Renal cortex interstitium (tissue), 11 donors: ENCODE data around the gene QPCTL. TPM values are rescaled to one million over a fixed set of nuclear protein-coding genes. Genes with fewer than 3 reads are reported as not detected.
"Not testable (repeated sequence)": the region's sequence is repeated elsewhere in the genome, so short reads cannot be mapped to it uniquely, and the experiment has no call there.

Experiments used
- DNase-seq, 11 donors: peaks; one replicate each; pipeline ENCODE4 v3.0.0-alpha.2; 2013; ENCODE audit warnings: low read depth in 9 of 11, low spot score in 4 of 11; ENCODE audit errors: extremely low read depth in 1 of 11
- polyA plus RNA-seq, 3 donors: library from polyadenylated mRNA; unstranded; fragments of 120-200 nt; gene quantifications; one replicate each; pipeline ENCODE4 v1.2.1, GENCODE V29; 2013; ENCODE audit not compliant: insufficient read length in 3 of 3

The QPCTL gene
- polyA plus RNA-seq, 3 donors = 6.8 to 11.0 (median 10.7) TPM

GRCh38 chr19:45747513-45747912 lies 55.0 kb downstream of the QPCTL start:
- DNase-seq = no peak

GRCh38 chr19:45751483-45751882 lies 59.0 kb downstream of the QPCTL start:
- DNase-seq = not testable (repeated sequence)

- no peak for DNase-seq
Observed at GRCh38 chr19:45752639-45753038, 60.2 kb downstream of the QPCTL start.

- no peak for DNase-seq
Observed at GRCh38 chr19:45753548-45753947, 61.1 kb downstream of the QPCTL start.

Other genes with a start within 250 kb of the QPCTL start
- 10 to 100 TPM; 24.5 to 89.1 (median 81.2) TPM for gene FOSB, start 224.7 kb upstream of the QPCTL start, polyA plus RNA-seq
- gene RTN2, start 195.6 kb upstream of the QPCTL start, polyA plus RNA-seq = 1 to 10 TPM; 5.3 to 10.0 (median 9.7) TPM
- under 1 TPM in 2 of 3 donors, not detected in 1; 0.09 to 0.21 TPM for gene PPM1N, start 194.2 kb upstream of the QPCTL start, polyA plus RNA-seq
- 10 to 100 TPM; 49.0 to 57.7 (median 50.5) TPM for gene VASP, start 185.2 kb upstream of the QPCTL start, polyA plus RNA-seq
- gene OPA3, start 107.9 kb upstream of the QPCTL start, polyA plus RNA-seq = 10 to 100 TPM in 2 of 3 donors, 1 to 10 TPM in 1; 9.7 to 11.1 (median 10.4) TPM
- 1 to 10 TPM; 3.3 to 6.5 (median 3.6) TPM for gene GPR4, start 90.5 kb upstream of the QPCTL start, polyA plus RNA-seq
- 10 to 100 TPM; 17.8 to 28.0 (median 20.6) TPM for gene EML2, start 53.3 kb upstream of the QPCTL start, polyA plus RNA-seq
- 1 to 10 TPM in 1 of 3 donors, under 1 TPM in 2; 0.28 to 1.6 (median 0.43) TPM for gene GIPR, start 24.4 kb upstream of the QPCTL start, polyA plus RNA-seq
- gene SNRPD2, start 713 bp upstream of the QPCTL start, polyA plus RNA-seq = 100 to 1,000 TPM; 310 to 350 (median 317) TPM
- gene FBXO46, start 38.2 kb downstream of the QPCTL start, polyA plus RNA-seq = 10 to 100 TPM; 12.2 to 24.4 (median 17.3) TPM
- not detected for gene MEIOSIN, start 40.8 kb downstream of the QPCTL start, polyA plus RNA-seq
- gene SIX5, start 76.6 kb downstream of the QPCTL start, polyA plus RNA-seq = 10 to 100 TPM; 13.9 to 28.1 (median 22.7) TPM
- 10 to 100 TPM; 39.1 to 63.6 (median 61.2) TPM for gene DMPK, start 89.8 kb downstream of the QPCTL start, polyA plus RNA-seq
- 10 to 100 TPM; 27.1 to 46.9 (median 40.8) TPM for gene DMWD, start 100.2 kb downstream of the QPCTL start, polyA plus RNA-seq
- gene RSPH6A, start 122.6 kb downstream of the QPCTL start, polyA plus RNA-seq = not detected
- gene SYMPK, start 170.5 kb downstream of the QPCTL start, polyA plus RNA-seq = 10 to 100 TPM; 59.7 to 76.5 (median 70.1) TPM
- gene FOXA3, start 171.7 kb downstream of the QPCTL start, polyA plus RNA-seq = under 1 TPM; 0.12 to 0.79 (median 0.22) TPM
- gene IRF2BP1, start 193.5 kb downstream of the QPCTL start, polyA plus RNA-seq = 10 to 100 TPM; 14.1 to 28.5 (median 24.3) TPM
- 1 to 10 TPM; 2.8 to 5.9 (median 4.8) TPM for gene MYPOP, start 209.9 kb downstream of the QPCTL start, polyA plus RNA-seq
- not detected for gene NANOS2, start 222.1 kb downstream of the QPCTL start, polyA plus RNA-seq